Lower leg skin (tissue), 3 donors: ENCODE measurements around the gene KLHL10.

Experiments
- CTCF ChIP-seq, 3 donors: fragments of 450-650 bp; IDR thresholded peaks; one replicate each; pipeline ENCODE4 v1.5.1; 2016; ENCODE audit warnings: antibody characterized with exemption in 3 of 3, mild to moderate bottlenecking in 3 of 3, moderate library complexity in 2 of 3
- POLR2A ChIP-seq, 2 donors: fragments of 450-650 bp; IDR thresholded peaks; one replicate each; pipeline ENCODE4 v1.6.1; 2016 to 2017; ENCODE audit warnings: antibody characterized with exemption in 2 of 2, mild to moderate bottlenecking in 1 of 2, moderate library complexity in 1 of 2

DNA sequence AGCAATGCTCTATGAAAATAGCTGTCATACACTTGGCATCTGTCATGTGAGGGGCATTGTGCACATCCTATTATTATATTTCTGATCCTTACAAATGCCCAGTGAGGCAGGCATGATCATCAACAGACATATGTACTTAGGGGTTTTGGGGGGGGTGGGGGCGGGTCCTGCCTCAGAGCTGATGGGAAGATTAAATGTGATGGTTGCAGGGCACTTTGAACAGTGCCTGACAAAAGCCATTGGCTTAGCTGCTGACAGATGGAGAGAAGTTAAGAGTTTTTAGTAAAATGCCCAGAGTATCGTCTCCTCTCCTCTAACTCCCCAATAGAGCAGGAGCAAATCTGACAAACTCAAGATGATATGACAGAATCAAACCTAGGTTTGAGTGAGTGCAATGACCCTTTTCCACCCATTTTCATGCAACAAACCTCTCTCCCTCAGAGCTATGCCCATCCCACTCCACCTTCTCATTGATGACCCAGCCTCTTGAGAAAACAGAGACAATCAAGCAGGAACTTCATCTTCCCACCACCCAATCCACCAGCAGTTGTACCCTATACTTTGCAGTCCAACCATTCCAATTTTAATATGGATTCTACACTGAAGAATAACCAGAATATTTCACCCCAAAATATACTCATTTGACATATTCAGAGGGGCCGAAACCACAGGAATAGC, 22.8 kb downstream of the KLHL10 start:
- TF ChIP-seq POLR2A (IDR thresholded peaks at IDR 0.05), result no peak
- no peak for TF ChIP-seq CTCF (IDR thresholded peaks at IDR 0.05)
